HEK293 (cell line): ENCODE measurements around the gene MTMR6.
A peak's percentile ranks its signal among the peaks of the same experiment; 100 is the strongest.

ENCODE experiments used
- BCL6B ChIP-seq: fragments of 450-650 bp; formaldehyde crosslinking; IDR thresholded peaks from 2 replicates; pipeline ENCODE4 v1.5.1; 2017; ENCODE audit warnings: missing biosample characterization, missing genetic modification characterization
- ELK4 ChIP-seq: IDR thresholded peaks from 2 replicates; pipeline ENCODE4 v1.6.1; 2011; ENCODE audit warnings: mild to moderate bottlenecking, low read depth, low read length, borderline replicate concordance
- GLI4 ChIP-seq: fragments of 450-650 bp; formaldehyde crosslinking; IDR thresholded peaks from 2 replicates; pipeline ENCODE4 v1.5.1; 2016; ENCODE audit warnings: missing biosample characterization, missing genetic modification characterization
- HOXC10 ChIP-seq: sonication (generic); formaldehyde crosslinking; IDR thresholded peaks from 2 replicates; pipeline ENCODE4 v1.8.1; 2023; ENCODE audit warnings: mild to moderate bottlenecking, missing genetic modification reagents
- IKZF3 ChIP-seq: fragments of 450-650 bp; IDR thresholded peaks from 2 replicates; pipeline ENCODE4 v1.5.0; 2018; ENCODE audit warnings: missing biosample characterization, mild to moderate bottlenecking, missing genetic modification characterization, moderate library complexity
- KLF10 ChIP-seq: fragments of 450-650 bp; IDR thresholded peaks from 2 replicates; pipeline ENCODE4 v1.5.1; 2018; ENCODE audit warnings: missing biosample characterization, mild to moderate bottlenecking, missing genetic modification characterization
- KLF17 ChIP-seq: fragments of 450-650 bp; formaldehyde crosslinking; IDR thresholded peaks from 2 replicates; pipeline ENCODE4 v1.5.1; 2016; ENCODE audit warnings: missing biosample characterization, missing genetic modification characterization
- KLF8 ChIP-seq: fragments of 450-650 bp; formaldehyde crosslinking; IDR thresholded peaks from 2 replicates; pipeline ENCODE4 v1.5.1; 2016; ENCODE audit warnings: missing biosample characterization, missing genetic modification characterization
- MEIS1 ChIP-seq: sonication (generic); formaldehyde crosslinking; IDR thresholded peaks from 2 replicates; pipeline ENCODE4 v1.8.1; 2022; ENCODE audit warnings: missing genetic modification reagents, mild to moderate bottlenecking, borderline replicate concordance
- MYNN ChIP-seq: fragments of 450-650 bp; formaldehyde crosslinking; IDR thresholded peaks from 2 replicates; pipeline ENCODE4 v1.5.1; 2016; ENCODE audit warnings: missing biosample characterization, missing genetic modification characterization, borderline replicate concordance
- PRDM4 ChIP-seq: fragments of 450-650 bp; formaldehyde crosslinking; IDR thresholded peaks from 2 replicates; pipeline ENCODE4 v1.5.1; 2017; ENCODE audit warnings: missing biosample characterization, missing genetic modification characterization
- RBAK ChIP-seq: fragments of 450-650 bp; formaldehyde crosslinking; IDR thresholded peaks from 2 replicates; pipeline ENCODE4 v1.5.1; 2016; ENCODE audit warnings: missing biosample characterization, missing genetic modification characterization
- SCRT2 ChIP-seq: fragments of 450-650 bp; formaldehyde crosslinking; IDR thresholded peaks from 2 replicates; pipeline ENCODE4 v1.5.1; 2016; ENCODE audit warnings: missing biosample characterization, missing genetic modification characterization
- YY2 ChIP-seq: fragments of 450-650 bp; formaldehyde crosslinking; IDR thresholded peaks from 2 replicates; pipeline ENCODE4 v1.5.1; 2016; ENCODE audit warnings: missing biosample characterization, missing genetic modification characterization
- ZBTB26 ChIP-seq: fragments of 450-650 bp; formaldehyde crosslinking; optimal IDR thresholded peaks from 2 replicates; pipeline ENCODE3; 2016; ENCODE audit warnings: missing biosample characterization, mild to moderate bottlenecking, missing genetic modification characterization
- ZNF112 ChIP-seq: fragments of 450-650 bp; formaldehyde crosslinking; IDR thresholded peaks from 2 replicates; pipeline ENCODE4 v1.5.0; 2017; ENCODE audit warnings: missing biosample characterization, missing genetic modification characterization
- ZNF132 ChIP-seq: fragments of 450-650 bp; formaldehyde crosslinking; IDR thresholded peaks from 2 replicates; pipeline ENCODE4 v1.5.1; 2017; ENCODE audit warnings: missing biosample characterization, missing genetic modification characterization, borderline replicate concordance
- ZNF133 ChIP-seq: fragments of 450-650 bp; formaldehyde crosslinking; IDR thresholded peaks from 2 replicates; pipeline ENCODE4 v1.5.1; 2016; ENCODE audit warnings: missing biosample characterization, missing genetic modification characterization
- ZNF211 ChIP-seq: fragments of 450-650 bp; formaldehyde crosslinking; IDR thresholded peaks from 2 replicates; pipeline ENCODE4 v1.5.1; 2016; ENCODE audit warnings: low read depth, missing biosample characterization, missing genetic modification characterization
- ZNF214 ChIP-seq: fragments of 450-650 bp; formaldehyde crosslinking; IDR thresholded peaks from 2 replicates; pipeline ENCODE4 v1.5.1; 2017; ENCODE audit warnings: missing biosample characterization, mild to moderate bottlenecking, missing genetic modification characterization, borderline replicate concordance
- ZNF37A ChIP-seq: fragments of 450-650 bp; IDR thresholded peaks from 2 replicates; pipeline ENCODE4 v1.5.1; 2018; ENCODE audit warnings: missing biosample characterization, missing genetic modification characterization
- ZNF48 ChIP-seq: fragments of 450-650 bp; formaldehyde crosslinking; IDR thresholded peaks from 2 replicates; pipeline ENCODE4 v1.5.1; 2016; ENCODE audit warnings: missing biosample characterization, missing genetic modification characterization
- ZNF544 ChIP-seq: fragments of 450-650 bp; formaldehyde crosslinking; IDR thresholded peaks from 2 replicates; pipeline ENCODE4 v1.5.0; 2017; ENCODE audit warnings: missing biosample characterization, missing genetic modification characterization
- ZNF558 ChIP-seq: fragments of 450-650 bp; formaldehyde crosslinking; IDR thresholded peaks from 2 replicates; pipeline ENCODE4 v1.5.1; 2016; ENCODE audit warnings: missing biosample characterization, missing genetic modification characterization
- ZNF621 ChIP-seq: fragments of 450-650 bp; formaldehyde crosslinking; IDR thresholded peaks from 2 replicates; pipeline ENCODE4 v1.5.1; 2017; ENCODE audit warnings: missing biosample characterization, missing genetic modification characterization
- ZNF629 ChIP-seq: fragments of 450-650 bp; formaldehyde crosslinking; IDR thresholded peaks from 2 replicates; pipeline ENCODE4 v1.5.1; 2017; ENCODE audit warnings: missing biosample characterization, missing genetic modification characterization
- ZNF639 ChIP-seq: fragments of 450-650 bp; formaldehyde crosslinking; IDR thresholded peaks from 2 replicates; pipeline ENCODE4 v1.5.1; 2016; ENCODE audit warnings: missing biosample characterization, missing genetic modification characterization
- ZNF654 ChIP-seq: fragments of 450-650 bp; formaldehyde crosslinking; IDR thresholded peaks from 2 replicates; pipeline ENCODE4 v1.5.1; 2016; ENCODE audit warnings: low read depth, missing biosample characterization, missing genetic modification characterization
- ZNF747 ChIP-seq: fragments of 450-650 bp; formaldehyde crosslinking; IDR thresholded peaks from 2 replicates; pipeline ENCODE4 v1.5.1; 2016; ENCODE audit warnings: missing biosample characterization, missing genetic modification characterization
- ZSCAN16 ChIP-seq: fragments of 450-650 bp; formaldehyde crosslinking; IDR thresholded peaks from 2 replicates; pipeline ENCODE4 v1.5.1; 2016; ENCODE audit warnings: missing biosample characterization, missing genetic modification characterization

Gene MTMR6

GRCh38 chr13:25286969-25287961 is at the start of gene MTMR6 (continued):
- TF ChIP-seq ZNF629 (tag by site-specific recombination) (peak; percentile 59), KLF17 (tag by site-specific recombination) (no peak), IKZF3 (tag by site-specific recombination) (0 out of 2 replicates have a peak, but pooled peaks have one; percentile 26), ZNF544 (tag by site-specific recombination) (no peak), ZNF621 (tag by site-specific recombination) (no peak), SCRT2 (no peak), BCL6B (tag by site-specific recombination) (no peak), HOXC10 (no peak), ZNF654 (tag by site-specific recombination) (0 out of 2 replicates have a peak, but pooled peaks have one; percentile 20), RBAK (tag by site-specific recombination) (no peak), GLI4 (tag by site-specific recombination) (no peak), ELK4 (peak; percentile 58; the same call in 1 of the 2 replicates), ZNF48 (tag by site-specific recombination) (no peak), YY2 (tag by site-specific recombination) (no peak), ZNF112 (tag by site-specific recombination) (no peak), KLF10 (no peak), ZNF132 (no peak), ZNF37A (tag by site-specific recombination) (no peak; the same call in 1 of the 2 replicates), ZNF747 (tag by site-specific recombination) (no peak), ZBTB26 (tag by site-specific recombination) (peak; percentile 65), ZNF558 (no peak), ZNF133 (tag by site-specific recombination) (no peak), PRDM4 (peak; percentile 62), ZNF211 (tag by site-specific recombination) (no peak), ZNF639 (tag by site-specific recombination) (no peak), ZNF214 (no peak), KLF8 (0 out of 2 replicates have a peak, but pooled peaks have one; percentile 21), MYNN (no peak), MEIS1 (no peak), ZSCAN16 (tag by site-specific recombination) (no peak)
